A549 (cell line): Measurements from ENCODE around the gene LRRC36. TPM values are rescaled to one million over a fixed set of nuclear protein-coding genes. Genes with fewer than 3 reads are reported as not detected.

Experiments used
- ATAC-seq, 2 experiments: fragments of 200-7000 bp in 1 of 2; fragments of >200 bp in 1 of 2; cut with Nextera tagmentation in 1 of 2; cut with Tn5 transposase in 1 of 2; 3 replicates each; pipeline versions ENCODE4 v1.8.0 to v1.9.1; 2018 to 2020; ENCODE audit warnings: mild to moderate bottlenecking in 1 of 2, moderate library complexity in 1 of 2
- CTCF ChIA-PET: fragments of 300-600 bp; sonication (Branson Sonifier 250); formaldehyde crosslinking; extraction: SDS; loops from one replicate; lab custom pipeline; 2021; ENCODE audit warnings: antibody characterized with exemption, inconsistent platforms; lab: Yijun Ruan, JAX
- POLR2A ChIA-PET: fragments of 350-600 bp; formaldehyde crosslinking; extraction: SDS; loops from one replicate; lab custom pipeline; 2021; ENCODE audit warnings: antibody characterized with exemption, inconsistent platforms; lab: Yijun Ruan, JAX
- DNase-seq, 2 experiments: peaks; one replicate each; pipeline versions ENCODE4 v3.0.0 to v3.0.0-alpha.2; 2011 to 2016; ENCODE audit warnings: low read depth in 1 of 2, low spot score in 1 of 2
- FAIRE-seq: peaks from 2 replicates; lab custom pipeline; 2011; peaks lifted over from hg19 to GRCh38; lab: Jason Lieb, UNC
- H3K27ac ChIP-seq, 2 experiments: fragments of >200 bp; sonication (Bioruptor Twin); formaldehyde crosslinking; 3 replicates each; pipeline ENCODE4 v1.5.1; 2016 to 2017
- H3K4me1 ChIP-seq: fragments of >200 bp; sonication (Bioruptor Twin); formaldehyde crosslinking; 3 replicates; pipeline ENCODE4 v1.6.1; 2016
- H3K4me2 ChIP-seq: fragments of >200 bp; sonication (Bioruptor Twin); formaldehyde crosslinking; 3 replicates; pipeline ENCODE4 v1.6.1; 2016
- H3K4me3 ChIP-seq: fragments of >200 bp; sonication (Bioruptor Twin); formaldehyde crosslinking; 3 replicates; pipeline ENCODE4 v1.5.1; 2016
- H3K9me3 ChIP-seq: fragments of >200 bp; sonication (Bioruptor Twin); formaldehyde crosslinking; 3 replicates; pipeline ENCODE4 v1.6.1; 2016
- CBX8 ChIP-seq: fragments of 200-600 bp; sonication (generic); IDR thresholded peaks from 2 replicates; pipeline ENCODE4 v1.6.1; 2016
- CEBPB ChIP-seq, 2 experiments: fragments of >200 bp in 1 of 2; sonication (Bioruptor Twin) in 1 of 2; formaldehyde crosslinking in 1 of 2; IDR thresholded peaks; 2 replicates each; pipeline ENCODE4 v1.6.1; 2012 to 2016
- CHD2 ChIP-seq: fragments of 150-350 bp; IDR thresholded peaks from 2 replicates; pipeline ENCODE4 v1.6.1; 2014; ENCODE audit warnings: low read length; ENCODE audit not compliant: partially characterized antibody
- EHF ChIP-seq: fragments of 250-450 bp; sonication (Bioruptor Pico); IDR thresholded peaks from 2 replicates; pipeline ENCODE4 v1.5.0; 2020; ENCODE audit warnings: mild to moderate bottlenecking
- EP300 ChIP-seq, 2 experiments: fragments of >200 bp; sonication (Bioruptor Twin); formaldehyde crosslinking; IDR thresholded peaks; 2 replicates in 1 of 2; 3 replicates in 1 of 2; pipeline ENCODE4 v1.6.1; 2016 to 2017
- FOXS1 ChIP-seq: fragments of 250-450 bp; sonication (Bioruptor Pico); IDR thresholded peaks from 2 replicates; pipeline ENCODE4 v1.5.0; 2020; ENCODE audit warnings: mild to moderate bottlenecking, moderate library complexity
- GATA3 ChIP-seq: IDR thresholded peaks from 2 replicates; pipeline ENCODE4 v1.6.1; 2012; ENCODE audit warnings: borderline replicate concordance
- HDAC2 ChIP-seq: fragments of 200-600 bp; sonication (generic); IDR thresholded peaks from 2 replicates; pipeline ENCODE4 v1.6.1; 2016
- HOXA7 ChIP-seq: fragments of 250-450 bp; sonication (Bioruptor Pico); IDR thresholded peaks from 2 replicates; pipeline ENCODE4 v1.5.0; 2020; ENCODE audit warnings: mild to moderate bottlenecking, moderate library complexity
- HOXB13 ChIP-seq: fragments of 250-450 bp; sonication (Bioruptor Pico); IDR thresholded peaks from 2 replicates; pipeline ENCODE4 v1.5.0; 2020; ENCODE audit warnings: low read depth, mild to moderate bottlenecking, moderate library complexity
- JUN ChIP-seq, 2 experiments: fragments of >200 bp; sonication (Bioruptor Twin); formaldehyde crosslinking; IDR thresholded peaks; 2 replicates in 1 of 2; 3 replicates in 1 of 2; pipeline ENCODE4 v1.6.1; 2016 to 2017
- KDM1A ChIP-seq: fragments of 200-600 bp; sonication (generic); IDR thresholded peaks from 2 replicates; pipeline ENCODE4 v1.6.1; 2016; ENCODE audit warnings: low read depth, mild to moderate bottlenecking
- KDM5A ChIP-seq: fragments of 200-600 bp; sonication (generic); IDR thresholded peaks from 2 replicates; pipeline ENCODE4 v1.6.1; 2016; ENCODE audit warnings: antibody characterized with exemption, mild to moderate bottlenecking
- MYC ChIP-seq: IDR thresholded peaks from 2 replicates; pipeline ENCODE4 v1.6.1; 2012; ENCODE audit warnings: mild to moderate bottlenecking, inconsistent platforms, low read length, improper control_type of control experiment, borderline replicate concordance
- NPAS2 ChIP-seq: fragments of 250-450 bp; sonication (Bioruptor Pico); IDR thresholded peaks from 2 replicates; pipeline ENCODE4 v1.8.0; 2022; ENCODE audit warnings: mild to moderate bottlenecking, moderate library complexity, borderline replicate concordance
- RARB ChIP-seq: fragments of 250-450 bp; sonication (Bioruptor Pico); IDR thresholded peaks from 2 replicates; pipeline ENCODE4 v1.8.0; 2021; ENCODE audit warnings: mild to moderate bottlenecking, moderate library complexity
- RFX5 ChIP-seq: fragments of 450-650 bp; IDR thresholded peaks from 2 replicates; pipeline ENCODE4 v1.7.1; 2014; ENCODE audit warnings: antibody characterized with exemption, mild to moderate bottlenecking, moderate library complexity
- RNF2 ChIP-seq: fragments of 200-600 bp; sonication (generic); IDR thresholded peaks from 2 replicates; pipeline ENCODE4 v1.6.1; 2016; ENCODE audit warnings: low read depth, mild to moderate bottlenecking, antibody characterized with exemption, moderate library complexity, borderline replicate concordance
- TFCP2L1 ChIP-seq: fragments of 250-450 bp; sonication (Bioruptor Pico); IDR thresholded peaks from 2 replicates; pipeline ENCODE4 v1.5.0; 2021; ENCODE audit warnings: mild to moderate bottlenecking
- TP53 ChIP-seq: fragments of 250-450 bp; sonication (Bioruptor Pico); IDR thresholded peaks from 2 replicates; pipeline ENCODE4 v1.5.0; 2021; ENCODE audit warnings: mild to moderate bottlenecking, moderate library complexity
- ZFP36 ChIP-seq: fragments of 450-650 bp; IDR thresholded peaks from 2 replicates; pipeline ENCODE4 v1.6.1; 2014; ENCODE audit warnings: borderline replicate concordance; ENCODE audit not compliant: partially characterized antibody
- ZSCAN20 ChIP-seq: fragments of 250-450 bp; sonication (Bioruptor Pico); IDR thresholded peaks from 2 replicates; pipeline ENCODE4 v1.8.0; 2022; ENCODE audit warnings: mild to moderate bottlenecking, moderate library complexity
- WGBS: methylation state at CpG from one replicate; pipeline ENCODE4 v1.1.6; 2017; ENCODE audit errors: missing lambda C conversion rate; 5-methylcytosine and 5-hydroxymethylcytosine counted together
- polyA plus RNA-seq, 4 experiments: library from polyadenylated mRNA; depleted of rRNA in 3 of 4; stranded (reverse); fragments of >200 nt; fragmentation: RNase III in 1 of 4; extraction: RNeasy Plus Mini Kit Qiagen cat#74134 plus additional on column Dnase treatment in 1 of 4; gene quantifications; 2 replicates in 3 of 4; 3 replicates in 1 of 4; pipeline ENCODE4 v1.2.3, GENCODE V29; 2011 to 2017
- TF ChIP-seq, protein P1 (sequence below): fragments of >200 bp; sonication (Bioruptor Twin); formaldehyde crosslinking; IDR thresholded peaks from 3 replicates; pipeline ENCODE4 v1.6.1; 2016
- TF ChIP-seq, protein P2 (sequence below): fragments of >200 bp; sonication (Bioruptor Twin); formaldehyde crosslinking; IDR thresholded peaks from 2 replicates; pipeline ENCODE4 v1.6.1; 2016
- TF ChIP-seq, protein P3 (sequence below): fragments of 200-600 bp; sonication (generic); IDR thresholded peaks from 2 replicates; pipeline ENCODE4 v1.6.1; 2016; ENCODE audit warnings: antibody characterized with exemption, mild to moderate bottlenecking, moderate library complexity
- TF ChIP-seq, protein P4 (sequence below): fragments of 150-350 bp; IDR thresholded peaks from 2 replicates; pipeline ENCODE4 v1.6.1; 2014; ENCODE audit warnings: low read depth, mild to moderate bottlenecking, low read length

The LRRC36 gene
- polyA plus RNA-seq, 2 of the 4 experiments (the other 2 are of a cell fraction), result 0.48 to 0.57 TPM

DNA sequence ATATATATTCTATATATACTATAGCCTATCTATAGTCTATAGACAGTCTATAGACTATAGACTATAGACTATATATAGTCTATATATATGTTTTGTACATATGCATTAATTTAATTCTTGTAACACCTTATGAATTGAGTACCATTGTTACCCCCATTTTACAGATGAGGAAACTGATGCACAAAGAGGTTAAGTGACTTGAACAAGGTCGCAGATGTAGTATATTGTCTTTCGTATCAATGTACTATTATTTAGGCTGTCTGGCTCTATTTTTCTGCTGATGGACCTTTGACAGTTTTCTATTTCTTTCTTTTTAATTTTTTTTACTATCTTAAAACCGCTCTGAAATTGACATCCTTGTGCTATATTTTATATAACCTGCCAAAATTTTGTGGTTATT is 14.6 kb downstream of the LRRC36 start:
- FAIRE-seq (no peak), DNase-seq (no peak), ATAC-seq (no peak)
- Histone ChIP-seq H3K27ac (no peak overlapping the region), H3K4me2 (no peak overlapping the region), H3K4me1 (peaks cover 10% of the 10 kb centered on the region), H3K9me3 (no peaks in the 10 kb centered on the region), H3K4me3 (no peak overlapping the region)
- TF ChIP-seq EHF (no peak), ZSCAN20 (no peak), FOXS1 (CRISPR knock-in tag) (no peak), ZFP36 (no peak), RARB (no peak), KDM1A (no peak), HOXA7 (no peak), KDM5A (no peak), HOXB13 (CRISPR knock-in tag) (no peak), JUN (IDR thresholded peaks at IDR 0.05) (no peak)
- TF ChIP-seq, protein P1, sequence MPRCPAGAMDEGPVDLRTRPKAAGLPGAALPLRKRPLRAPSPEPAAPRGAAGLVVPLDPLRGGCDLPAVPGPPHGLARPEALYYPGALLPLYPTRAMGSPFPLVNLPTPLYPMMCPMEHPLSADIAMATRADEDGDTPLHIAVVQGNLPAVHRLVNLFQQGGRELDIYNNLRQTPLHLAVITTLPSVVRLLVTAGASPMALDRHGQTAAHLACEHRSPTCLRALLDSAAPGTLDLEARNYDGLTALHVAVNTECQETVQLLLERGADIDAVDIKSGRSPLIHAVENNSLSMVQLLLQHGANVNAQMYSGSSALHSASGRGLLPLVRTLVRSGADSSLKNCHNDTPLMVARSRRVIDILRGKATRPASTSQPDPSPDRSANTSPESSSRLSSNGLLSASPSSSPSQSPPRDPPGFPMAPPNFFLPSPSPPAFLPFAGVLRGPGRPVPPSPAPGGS, result no peak
- TF ChIP-seq, protein P2, sequence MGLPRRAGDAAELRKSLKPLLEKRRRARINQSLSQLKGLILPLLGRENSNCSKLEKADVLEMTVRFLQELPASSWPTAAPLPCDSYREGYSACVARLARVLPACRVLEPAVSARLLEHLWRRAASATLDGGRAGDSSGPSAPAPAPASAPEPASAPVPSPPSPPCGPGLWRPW, result no peak
- 71% methylated on average over 3 of the region's 3 CpGs for WGBS
- CTCF ChIA-PET, result no interaction called here
- POLR2A ChIA-PET, result no interaction called here

DNA sequence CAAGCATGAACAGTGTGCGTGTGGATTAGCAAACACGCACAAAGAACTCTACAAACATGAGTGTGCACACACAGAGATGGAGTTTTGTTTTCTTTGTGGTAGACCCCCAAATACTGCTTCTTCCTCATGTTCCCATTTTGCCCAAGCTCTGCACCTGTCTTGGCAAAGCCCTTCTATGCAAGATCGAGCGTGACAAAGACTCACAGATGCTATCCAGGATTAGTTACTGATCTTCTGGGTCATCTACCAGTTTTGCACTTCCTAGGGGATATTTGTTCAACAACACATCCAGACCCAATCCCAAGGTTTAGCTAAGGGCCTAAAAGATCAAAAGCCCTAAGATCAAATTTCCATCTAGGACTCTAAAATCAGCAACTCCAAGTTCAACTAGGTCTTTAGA is 16.0 kb downstream of the LRRC36 start:
- no peak for DNase-seq
- POLR2A ChIA-PET, result no interaction called here
- no peak for FAIRE-seq
- no peak for ATAC-seq
- H3K27ac ChIP-seq, result no peak overlapping the region
- 98% methylated on average over 4 of the region's 4 CpGs for WGBS
- H3K4me3 ChIP-seq, result no peak overlapping the region
- no peak for TF ChIP-seq EP300 (IDR thresholded peaks at IDR 0.05)
- TF ChIP-seq, protein P3, sequence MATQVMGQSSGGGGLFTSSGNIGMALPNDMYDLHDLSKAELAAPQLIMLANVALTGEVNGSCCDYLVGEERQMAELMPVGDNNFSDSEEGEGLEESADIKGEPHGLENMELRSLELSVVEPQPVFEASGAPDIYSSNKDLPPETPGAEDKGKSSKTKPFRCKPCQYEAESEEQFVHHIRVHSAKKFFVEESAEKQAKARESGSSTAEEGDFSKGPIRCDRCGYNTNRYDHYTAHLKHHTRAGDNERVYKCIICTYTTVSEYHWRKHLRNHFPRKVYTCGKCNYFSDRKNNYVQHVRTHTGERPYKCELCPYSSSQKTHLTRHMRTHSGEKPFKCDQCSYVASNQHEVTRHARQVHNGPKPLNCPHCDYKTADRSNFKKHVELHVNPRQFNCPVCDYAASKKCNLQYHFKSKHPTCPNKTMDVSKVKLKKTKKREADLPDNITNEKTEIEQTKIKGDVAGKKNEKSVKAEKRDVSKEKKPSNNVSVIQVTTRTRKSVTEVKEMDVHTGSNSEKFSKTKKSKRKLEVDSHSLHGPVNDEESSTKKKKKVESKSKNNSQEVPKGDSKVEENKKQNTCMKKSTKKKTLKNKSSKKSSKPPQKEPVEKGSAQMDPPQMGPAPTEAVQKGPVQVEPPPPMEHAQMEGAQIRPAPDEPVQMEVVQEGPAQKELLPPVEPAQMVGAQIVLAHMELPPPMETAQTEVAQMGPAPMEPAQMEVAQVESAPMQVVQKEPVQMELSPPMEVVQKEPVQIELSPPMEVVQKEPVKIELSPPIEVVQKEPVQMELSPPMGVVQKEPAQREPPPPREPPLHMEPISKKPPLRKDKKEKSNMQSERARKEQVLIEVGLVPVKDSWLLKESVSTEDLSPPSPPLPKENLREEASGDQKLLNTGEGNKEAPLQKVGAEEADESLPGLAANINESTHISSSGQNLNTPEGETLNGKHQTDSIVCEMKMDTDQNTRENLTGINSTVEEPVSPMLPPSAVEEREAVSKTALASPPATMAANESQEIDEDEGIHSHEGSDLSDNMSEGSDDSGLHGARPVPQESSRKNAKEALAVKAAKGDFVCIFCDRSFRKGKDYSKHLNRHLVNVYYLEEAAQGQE, result no peak
- no peak for TF ChIP-seq TFCP2L1
- no peak for TF ChIP-seq MYC
- TF ChIP-seq ZSCAN20, result no peak
- no peak for TF ChIP-seq HDAC2
- TF ChIP-seq RNF2, result no peak
- no peak for TF ChIP-seq HOXB13 (CRISPR knock-in tag)
- TF ChIP-seq CHD2, result no peak
- no peak for TF ChIP-seq GATA3
- no peak for TF ChIP-seq NPAS2
- H3K4me1 ChIP-seq, result peaks cover 20% of the 10 kb centered on the region
- CTCF ChIA-PET, result interaction anchor here (0.5 kb wide), 1 partner anchor 514 kb away, joined by 3 read pairs; no protein-coding TSS in a partner anchor
- no peak overlapping the region for H3K4me2 ChIP-seq
- H3K9me3 ChIP-seq, result no peaks in the 10 kb centered on the region

DNA sequence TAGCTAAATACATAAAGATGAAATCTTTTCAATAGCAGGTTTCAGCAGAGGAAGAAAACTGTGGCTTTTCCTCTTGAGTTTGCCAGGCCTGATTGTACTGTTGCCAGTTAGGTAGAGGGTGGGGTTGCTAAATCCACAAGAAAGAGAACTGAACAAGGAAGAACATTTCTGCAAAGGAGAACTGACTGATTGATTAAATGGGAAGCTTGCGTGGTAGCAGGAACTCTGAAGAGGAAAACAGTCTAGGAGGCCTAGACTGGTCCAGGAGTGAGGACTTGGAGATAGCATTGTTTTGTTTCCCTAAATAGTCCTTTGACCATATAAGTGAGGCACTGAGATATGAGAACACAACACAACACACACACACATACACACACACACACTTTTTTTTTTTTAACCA is 18.8 kb downstream of the LRRC36 start:
- FAIRE-seq (no peak), ATAC-seq (no peak)

More for the DNA sequence above, 18.8 kb downstream of the LRRC36 start:
- ChIA-PET POLR2A (interaction anchor here (0.5 to 0.6 kb wide), 2 partner anchors 10 to 565 kb away, joined by 3 read pairs; no protein-coding TSS in a partner anchor), CTCF (interaction anchor here (0.8 to 2.0 kb wide), 8 partner anchors 10 to 85 kb away, joined by 3 to 9 read pairs (median 4); partner anchors contain the start of genes KCTD19 and LRRC36)
- Histone ChIP-seq H3K9me3 (no peaks in the 10 kb centered on the region), H3K4me2 (no peak overlapping the region), H3K4me3 (no peak overlapping the region), H3K4me1 (peaks cover 20% of the 10 kb centered on the region), H3K27ac (no peak overlapping the region)
- DNase-seq, result no peak
- 86% methylated on average over 1 of the region's 1 CpG for WGBS
- TF ChIP-seq ZFP36 (no peak), NPAS2 (no peak), CEBPB (IDR thresholded peaks at IDR 0.05) (no peak), TP53 (CRISPR knock-in tag) (no peak), RFX5 (no peak), EP300 (IDR thresholded peaks at IDR 0.05) (no peak), CBX8 (no peak)
- TF ChIP-seq, protein P1, result no peak
- TF ChIP-seq, protein P4, sequence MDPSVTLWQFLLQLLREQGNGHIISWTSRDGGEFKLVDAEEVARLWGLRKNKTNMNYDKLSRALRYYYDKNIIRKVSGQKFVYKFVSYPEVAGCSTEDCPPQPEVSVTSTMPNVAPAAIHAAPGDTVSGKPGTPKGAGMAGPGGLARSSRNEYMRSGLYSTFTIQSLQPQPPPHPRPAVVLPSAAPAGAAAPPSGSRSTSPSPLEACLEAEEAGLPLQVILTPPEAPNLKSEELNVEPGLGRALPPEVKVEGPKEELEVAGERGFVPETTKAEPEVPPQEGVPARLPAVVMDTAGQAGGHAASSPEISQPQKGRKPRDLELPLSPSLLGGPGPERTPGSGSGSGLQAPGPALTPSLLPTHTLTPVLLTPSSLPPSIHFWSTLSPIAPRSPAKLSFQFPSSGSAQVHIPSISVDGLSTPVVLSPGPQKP, result no peak
